NCI-H748 (cell line): Measurements from ENCODE around the gene AANAT.

Experiments
- DNase-seq: peaks from one replicate; lab custom pipeline; 2025; ENCODE audit not compliant: unreplicated experiment; lab: John Stamatoyannopoulos, UW

The AANAT gene

DNA sequence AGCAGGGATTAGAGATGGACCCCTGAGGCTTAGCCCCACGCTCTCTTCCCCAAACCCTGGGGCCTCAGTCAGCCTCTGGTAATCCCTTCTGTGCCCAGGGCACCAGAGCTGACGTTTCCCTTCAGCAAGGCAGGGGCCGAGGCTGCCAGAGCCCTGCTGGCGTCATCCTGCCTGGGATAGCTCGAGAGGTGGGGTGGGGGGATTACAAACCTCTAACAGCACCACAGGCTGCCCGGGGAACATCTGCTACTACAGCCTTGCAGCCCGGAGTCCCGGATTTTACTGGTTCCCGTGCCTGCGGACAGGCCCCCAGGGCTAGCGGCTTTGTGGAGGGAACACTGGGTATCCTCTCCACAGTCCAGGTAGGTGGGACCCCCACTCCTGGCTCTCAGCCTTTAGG is at the start of gene AANAT:
AANAT (plus strand) TSS at position 238 of the 400 bp plus-strand sequence. CDS start 1,144 bp downstream, outside the sequence.
- no peak for DNase-seq

DNA sequence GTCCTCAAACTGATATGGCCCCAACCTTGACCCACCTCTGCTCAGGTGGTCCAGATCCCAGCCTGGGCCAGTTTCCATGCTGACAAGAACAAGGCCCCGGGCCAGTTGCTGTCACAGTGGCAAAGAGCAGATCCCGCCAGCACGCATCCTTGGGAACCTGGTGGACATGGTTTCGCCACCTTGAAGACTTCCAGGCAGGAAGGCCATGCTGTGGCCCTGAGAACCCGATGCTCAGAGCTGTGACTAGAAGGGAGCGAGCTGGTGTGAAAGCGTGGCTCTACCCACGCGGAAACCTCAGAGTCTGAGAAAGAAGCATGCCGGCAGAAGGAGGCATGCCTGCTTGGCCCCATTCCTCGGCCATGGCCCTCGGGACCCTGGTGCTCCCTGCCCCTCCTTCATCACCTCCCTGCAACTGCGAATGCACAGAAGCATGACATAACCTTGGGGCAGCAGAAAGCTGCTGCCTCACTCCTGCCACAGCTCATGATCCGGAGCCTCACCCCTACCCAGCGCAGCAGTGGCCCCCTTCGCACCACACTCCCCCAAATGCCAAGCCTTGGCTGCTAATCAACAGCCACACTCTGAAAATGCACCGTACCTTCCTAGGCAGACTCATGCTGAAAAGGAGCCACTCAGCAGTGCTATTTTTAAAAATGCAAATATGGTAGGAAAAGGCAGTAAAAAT is 47.7 kb upstream of the AANAT start:
- no peak for DNase-seq

DNA sequence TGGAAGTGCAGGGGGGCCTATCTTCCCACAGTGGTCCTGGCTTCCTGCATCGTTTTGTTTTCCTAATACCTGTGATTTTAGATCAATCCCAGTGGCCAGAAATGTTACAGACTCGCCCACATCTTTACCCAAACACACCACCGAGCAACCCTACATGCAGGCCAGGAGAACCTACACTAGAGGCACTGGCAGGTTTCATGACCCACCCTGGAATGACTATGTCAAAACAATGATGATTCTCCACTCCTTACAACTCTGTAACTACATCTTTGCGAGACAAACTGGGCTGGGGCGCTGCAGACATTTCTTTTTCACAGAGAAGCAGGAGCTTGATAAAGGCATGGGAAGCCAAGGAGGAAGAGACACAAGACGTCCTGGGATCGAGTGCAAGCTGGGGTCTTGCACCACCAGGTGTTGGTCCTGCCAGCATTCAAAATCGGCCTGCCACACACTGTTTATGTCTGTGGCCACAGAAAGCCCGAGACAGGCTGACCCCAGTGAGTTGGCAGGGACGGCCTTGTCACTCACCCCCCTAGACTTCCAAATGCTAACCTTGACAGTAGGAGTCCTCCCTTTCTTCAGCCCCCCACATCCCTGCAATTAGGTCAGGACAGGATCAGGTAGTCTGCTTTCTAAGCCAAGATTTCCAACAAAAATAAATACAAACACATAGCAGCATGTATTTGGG is 46.9 kb upstream of the AANAT start:
- DNase-seq: no peak

DNA sequence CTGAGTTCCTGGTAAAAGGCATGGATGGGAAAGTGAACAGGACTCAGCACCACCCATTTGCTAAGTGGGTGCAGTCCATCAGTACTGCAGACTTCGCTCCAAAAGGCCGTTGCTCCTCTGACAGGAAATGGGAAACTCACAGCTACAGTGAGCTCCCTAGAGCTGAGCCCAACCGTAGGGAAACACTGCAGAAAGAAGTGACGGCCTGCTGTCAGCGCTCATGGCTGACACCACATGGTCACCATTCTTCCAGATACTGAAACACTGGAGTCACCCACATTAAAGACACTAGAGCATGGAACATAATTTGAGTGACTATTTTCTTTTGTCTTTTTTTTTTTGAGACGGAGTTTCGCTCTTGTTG is 46.4 kb upstream of the AANAT start:
- no peak for DNase-seq

DNA sequence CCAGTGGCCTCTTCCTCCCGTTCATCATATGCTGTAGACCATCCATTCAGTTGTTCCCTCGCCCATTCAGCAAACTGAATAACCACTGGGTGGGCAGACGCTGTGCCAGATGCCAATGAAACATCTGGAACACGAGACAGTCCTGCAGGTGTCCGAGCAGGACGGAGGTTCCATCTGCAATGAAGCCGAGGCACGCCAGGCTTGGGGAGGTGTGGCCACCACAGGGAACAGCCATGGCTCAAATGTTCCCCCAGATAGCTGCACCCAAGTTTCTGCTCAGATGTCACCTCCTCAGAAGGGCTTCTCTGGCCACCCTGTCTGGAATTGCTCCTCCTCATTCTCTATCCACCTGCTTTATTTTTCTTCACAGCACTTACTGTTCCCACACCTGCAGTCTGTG is 45.0 kb upstream of the AANAT start:
- no peak for DNase-seq

DNA sequence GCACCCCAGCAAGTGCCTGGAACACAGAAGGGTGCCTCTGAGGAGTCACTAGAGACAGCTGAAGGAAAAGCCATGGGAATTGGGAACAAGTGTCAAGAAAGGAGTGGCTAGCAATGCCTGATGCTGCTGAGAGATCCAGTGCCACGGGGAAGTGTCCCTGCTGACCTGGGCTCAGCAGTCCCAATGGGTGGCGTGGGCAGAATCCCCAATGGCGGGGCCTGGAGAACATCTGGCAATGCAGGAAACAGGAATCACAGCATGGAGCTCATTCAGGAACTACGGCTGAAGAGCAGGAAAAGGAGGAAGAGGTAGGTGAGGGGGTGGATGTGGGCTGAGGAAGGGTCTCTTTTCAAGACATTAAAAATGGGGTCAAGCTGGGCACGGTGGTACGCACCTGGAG is 44.5 kb upstream of the AANAT start:
- DNase-seq: no peak

DNA sequence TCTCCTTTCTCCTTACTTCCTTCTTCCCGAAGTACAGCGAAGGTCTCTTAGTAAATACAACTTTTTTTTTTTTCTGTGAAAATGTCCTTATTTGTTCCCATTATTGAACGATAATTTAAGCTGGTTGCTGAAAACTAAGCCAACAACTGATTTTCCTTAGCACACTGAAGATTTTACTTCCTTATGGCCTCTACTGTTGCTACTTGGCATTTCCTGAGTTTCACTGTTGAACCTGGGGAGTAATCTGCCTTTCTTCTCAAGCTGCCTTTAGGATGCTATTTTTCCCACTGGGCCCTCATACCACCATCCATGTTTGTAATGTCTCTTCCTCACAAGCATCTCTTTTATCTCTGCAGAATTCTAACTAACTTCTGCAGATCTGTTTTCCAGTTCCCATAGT is 40.5 kb upstream of the AANAT start:
- no peak for DNase-seq

DNA sequence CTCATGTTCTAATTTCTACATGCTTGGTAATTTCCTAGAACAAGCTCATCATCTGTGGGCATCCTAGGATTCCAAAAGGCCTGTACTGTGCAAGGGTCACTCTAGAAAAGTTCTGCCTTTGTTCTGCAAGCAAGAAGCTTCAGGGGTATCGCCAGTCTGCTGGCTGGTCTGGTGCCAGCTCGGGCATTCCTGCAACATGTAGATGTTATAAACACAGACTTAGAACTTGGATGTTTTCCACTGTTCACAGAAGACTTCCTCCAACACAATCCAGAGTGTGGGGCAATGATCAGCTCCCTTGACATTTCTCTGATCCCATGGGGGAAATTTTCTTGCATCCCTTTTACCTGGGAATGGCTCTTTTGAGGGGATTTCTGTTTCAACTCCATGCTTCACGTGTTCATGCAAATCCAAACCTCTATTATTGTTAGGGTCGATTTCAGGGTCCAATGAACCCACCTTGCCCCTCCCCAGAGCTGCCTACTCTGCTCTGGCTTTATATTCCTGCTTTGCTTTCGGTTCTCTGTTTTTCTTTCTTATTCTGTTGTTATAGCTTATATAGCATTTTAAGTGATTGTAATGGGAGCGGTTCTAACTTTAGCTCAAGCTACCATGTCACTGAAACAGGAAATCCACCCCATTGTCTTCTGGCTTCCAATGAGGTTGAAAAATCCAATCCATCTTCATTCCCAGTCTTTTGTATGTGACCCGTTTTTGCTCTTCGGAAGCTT is 39.7 kb upstream of the AANAT start:
- no peak for DNase-seq

DNA sequence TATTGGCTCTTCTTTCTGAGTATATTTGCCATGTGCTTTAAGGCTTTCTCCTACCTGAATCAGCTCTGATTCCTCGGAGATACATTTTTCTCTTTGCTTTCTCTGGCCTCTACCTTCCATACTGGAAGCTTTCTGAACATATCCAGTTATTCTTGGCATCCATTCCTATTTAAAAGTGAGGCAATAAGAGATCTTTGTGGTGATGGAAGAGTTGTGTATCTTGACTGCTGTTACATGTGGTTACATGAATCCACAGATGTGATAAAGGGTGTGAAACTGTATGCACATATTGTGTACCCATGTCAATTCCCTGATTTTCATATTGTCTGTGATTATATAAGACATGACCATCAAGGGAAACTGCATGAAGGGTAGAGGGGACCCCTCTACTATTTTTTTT is 38.9 kb upstream of the AANAT start:
- DNase-seq: no peak

DNA sequence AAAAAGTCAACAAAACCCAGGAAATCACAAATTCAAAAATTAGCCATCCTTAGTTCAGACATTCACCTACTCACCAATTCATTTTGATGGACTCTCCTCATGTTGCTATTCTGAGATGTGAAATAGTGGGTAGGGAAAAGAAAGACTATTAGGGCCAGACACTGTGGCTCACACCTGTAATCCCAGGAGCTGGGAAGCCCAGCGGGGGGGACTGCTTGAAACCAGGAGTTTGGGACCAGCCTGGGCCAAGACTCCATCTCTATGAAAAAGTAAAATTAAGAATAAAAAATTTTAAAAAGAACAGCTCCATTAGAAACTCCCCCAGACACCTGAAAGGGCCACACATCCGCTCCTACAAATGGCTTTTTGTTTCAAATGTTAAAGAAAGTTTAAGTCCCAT is 35.9 kb upstream of the AANAT start:
- DNase-seq: no peak

DNA sequence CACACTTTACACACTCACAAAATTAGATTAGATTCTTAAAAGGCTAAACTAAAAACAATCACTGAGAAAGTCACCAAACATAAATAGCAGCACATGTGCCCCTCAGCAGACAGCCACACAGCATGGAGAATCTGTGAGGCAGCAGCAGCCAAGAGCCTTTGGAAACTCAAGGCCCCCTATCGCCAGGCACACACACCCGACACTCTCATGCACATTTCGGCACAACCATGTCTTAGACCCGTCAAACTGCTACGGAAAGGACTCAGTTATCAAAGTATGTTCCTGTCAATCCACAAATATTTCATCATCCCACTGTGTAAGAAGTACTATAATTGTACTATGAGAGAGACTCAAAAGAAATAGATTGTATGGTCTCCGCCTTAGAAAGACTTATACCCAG is 35.4 kb upstream of the AANAT start:
- DNase-seq: no peak

DNA sequence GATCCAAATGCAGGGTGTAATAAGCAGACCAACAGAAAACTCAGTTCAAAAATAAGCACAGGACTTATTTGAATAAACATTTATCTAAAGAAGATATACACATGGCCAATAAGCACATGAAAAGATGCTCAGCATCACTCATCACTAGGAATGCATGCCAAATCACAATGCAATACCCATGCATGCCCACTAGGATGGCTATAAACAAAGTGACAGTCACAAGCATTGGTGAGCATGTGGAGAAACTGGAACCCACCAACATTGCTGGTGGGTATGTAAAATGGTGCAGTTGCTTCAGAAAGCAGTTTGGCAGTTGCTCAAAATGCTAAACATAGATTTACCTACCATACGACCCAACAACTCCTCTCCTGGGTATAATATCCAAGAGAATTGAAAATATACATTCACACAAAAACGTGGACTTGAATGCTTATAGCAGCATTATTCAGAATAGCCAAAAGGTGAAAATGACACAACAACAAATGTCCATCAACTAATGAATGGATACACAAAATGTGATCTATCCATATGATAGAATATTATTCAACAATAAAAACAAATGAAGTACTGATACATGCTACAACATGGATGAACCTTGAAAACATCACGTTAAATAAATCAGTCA is 34.6 kb upstream of the AANAT start:
- no peak for DNase-seq

DNA sequence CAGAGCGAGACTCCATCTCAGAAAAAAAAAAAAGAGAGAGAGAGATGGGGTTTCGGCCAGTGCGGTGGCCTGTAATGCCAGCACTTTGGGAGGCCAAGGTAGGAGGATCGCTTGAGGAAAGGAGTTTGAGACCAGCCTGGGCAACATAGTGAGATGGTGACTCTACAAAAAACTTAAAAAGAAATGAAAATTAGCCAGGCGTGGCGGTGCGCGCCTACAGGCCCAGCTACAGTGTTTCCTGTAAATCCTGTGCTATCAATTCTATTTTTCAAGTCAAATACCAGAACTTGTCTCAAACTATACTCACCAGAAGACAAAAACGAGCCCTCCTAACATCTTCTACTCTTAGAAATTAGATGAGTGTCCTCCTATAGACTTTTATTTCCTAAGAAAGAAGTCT is 33.7 kb upstream of the AANAT start:
- DNase-seq: no peak

DNA sequence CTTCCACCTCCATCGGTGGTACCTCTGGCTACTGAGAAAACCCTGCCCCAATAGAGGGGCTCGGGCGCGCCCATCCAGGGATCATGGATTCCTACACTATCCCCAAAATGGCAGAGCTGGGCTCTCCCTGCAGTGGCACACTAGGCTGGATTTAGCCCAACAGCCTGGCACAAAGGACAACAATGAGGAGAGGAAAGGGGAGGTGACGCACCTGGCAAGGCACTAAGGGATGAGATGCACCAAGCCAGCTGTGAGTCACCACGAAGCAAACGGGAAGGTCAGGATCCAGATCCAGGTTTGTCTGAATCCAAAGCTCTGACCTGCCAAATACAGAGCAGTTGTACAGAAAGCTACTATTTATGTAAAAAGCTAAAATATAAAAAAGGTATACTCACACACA is 32.5 kb upstream of the AANAT start:
- no peak for DNase-seq

DNA sequence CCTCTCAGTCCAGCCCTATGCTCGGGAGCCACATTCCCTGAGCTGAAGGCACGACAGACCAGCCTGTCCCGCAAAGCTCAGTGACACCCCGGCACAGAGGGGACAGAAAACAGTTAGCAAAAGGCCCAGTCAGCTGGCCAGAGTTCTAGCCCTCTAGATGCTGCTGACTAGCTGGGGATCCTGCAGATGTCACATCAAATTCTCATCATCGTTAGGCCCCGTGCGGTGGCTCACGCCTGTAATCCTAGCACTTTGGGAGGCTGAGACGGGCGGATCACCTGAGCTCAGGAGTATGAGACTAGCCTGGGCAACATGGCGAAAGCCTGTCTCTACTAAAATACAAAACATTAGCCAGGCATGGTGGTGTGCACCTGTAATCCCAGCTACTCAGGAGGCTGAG is 31.7 kb upstream of the AANAT start:
- no peak for DNase-seq

DNA sequence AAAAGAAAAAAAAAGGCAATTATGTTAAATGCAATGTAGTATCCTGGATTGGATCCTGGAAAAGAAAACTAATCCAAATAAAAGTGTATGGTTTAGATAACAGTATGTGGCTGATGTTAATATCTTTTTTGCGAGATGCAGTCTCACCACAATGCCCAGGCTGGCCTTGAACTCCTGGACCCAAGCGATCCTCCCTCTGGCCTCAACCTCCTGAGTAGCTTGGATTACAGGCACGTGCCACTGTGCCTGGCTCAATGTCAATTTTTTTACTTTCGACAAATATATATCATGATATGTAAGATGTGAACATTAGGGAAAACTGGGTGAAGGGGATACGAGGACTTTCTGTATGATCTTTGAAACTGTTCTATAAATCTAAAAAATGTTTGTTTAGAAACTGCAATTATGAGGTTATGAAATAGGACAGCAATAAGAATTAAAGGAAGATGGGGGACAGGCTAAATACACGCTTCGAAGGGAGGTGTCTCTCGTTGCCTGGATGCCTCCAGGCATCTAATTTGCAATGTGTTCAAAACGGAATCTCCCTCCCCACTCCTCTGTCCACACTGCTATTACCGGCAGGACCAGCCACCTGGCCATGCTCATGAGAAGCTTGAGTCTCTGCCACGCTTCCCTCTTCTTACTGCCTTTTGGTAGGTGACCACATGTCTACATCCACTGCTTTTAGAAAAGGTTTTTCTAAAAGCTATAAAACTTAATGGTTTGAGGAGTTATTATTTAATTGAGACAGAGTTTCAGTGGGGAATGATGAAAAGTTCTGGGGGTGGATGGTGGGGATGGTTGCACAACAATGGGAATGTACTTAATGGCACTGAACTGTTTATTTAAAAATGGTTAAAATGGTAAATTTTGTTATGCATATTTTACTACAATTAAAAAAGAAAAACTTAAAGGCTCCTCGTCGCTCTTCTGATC is 29.7 kb upstream of the AANAT start:
- DNase-seq: no peak

DNA sequence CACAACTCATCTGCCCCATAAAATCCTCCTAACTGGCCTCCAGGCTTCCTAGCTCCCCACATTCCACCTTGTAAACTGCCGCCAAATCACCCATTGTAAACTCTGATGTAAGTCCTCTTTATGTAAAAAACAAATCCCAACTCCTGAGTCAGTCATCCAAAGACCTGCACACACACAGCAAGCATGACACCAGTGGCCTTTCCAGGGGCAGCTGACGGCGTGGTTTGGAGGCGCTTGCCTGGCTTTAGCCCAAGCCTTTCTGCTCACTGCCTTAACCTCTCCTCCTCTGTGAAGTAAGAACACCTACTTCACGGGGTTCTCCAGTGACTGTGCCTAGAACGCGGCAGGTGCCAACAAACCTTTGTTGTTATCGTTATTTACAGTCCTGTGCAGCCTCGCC is 28.5 kb upstream of the AANAT start:
- DNase-seq: no peak

DNA sequence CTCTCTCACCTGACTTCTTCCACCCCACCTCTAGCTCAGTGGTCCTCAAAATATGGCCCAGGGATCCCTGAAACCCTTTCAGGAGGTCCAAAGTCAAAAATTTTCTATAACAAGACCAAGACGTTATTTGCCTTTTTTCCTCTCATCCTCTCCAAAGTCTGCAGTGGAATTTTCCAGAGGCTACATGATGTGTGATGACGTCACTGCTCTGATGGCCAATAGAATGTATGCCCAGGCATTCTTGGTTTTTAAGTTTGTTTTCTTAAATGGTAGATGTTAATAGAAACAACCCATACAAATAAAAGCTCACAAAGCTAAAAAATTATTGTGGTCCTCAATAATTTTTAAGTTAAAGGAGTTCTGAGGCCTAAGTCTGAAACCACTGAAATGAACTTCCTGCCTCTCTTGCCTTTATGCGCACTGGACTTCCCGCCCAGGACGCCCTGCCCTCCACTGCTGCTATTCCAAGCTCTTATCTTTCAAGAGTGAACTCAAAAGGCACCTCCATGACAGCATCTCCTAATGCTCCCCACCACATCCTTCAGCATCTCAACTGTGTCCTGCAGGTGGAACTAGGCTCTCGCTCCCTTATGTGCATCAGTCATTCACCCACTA is 28.0 kb upstream of the AANAT start:
- DNase-seq: no peak

DNA sequence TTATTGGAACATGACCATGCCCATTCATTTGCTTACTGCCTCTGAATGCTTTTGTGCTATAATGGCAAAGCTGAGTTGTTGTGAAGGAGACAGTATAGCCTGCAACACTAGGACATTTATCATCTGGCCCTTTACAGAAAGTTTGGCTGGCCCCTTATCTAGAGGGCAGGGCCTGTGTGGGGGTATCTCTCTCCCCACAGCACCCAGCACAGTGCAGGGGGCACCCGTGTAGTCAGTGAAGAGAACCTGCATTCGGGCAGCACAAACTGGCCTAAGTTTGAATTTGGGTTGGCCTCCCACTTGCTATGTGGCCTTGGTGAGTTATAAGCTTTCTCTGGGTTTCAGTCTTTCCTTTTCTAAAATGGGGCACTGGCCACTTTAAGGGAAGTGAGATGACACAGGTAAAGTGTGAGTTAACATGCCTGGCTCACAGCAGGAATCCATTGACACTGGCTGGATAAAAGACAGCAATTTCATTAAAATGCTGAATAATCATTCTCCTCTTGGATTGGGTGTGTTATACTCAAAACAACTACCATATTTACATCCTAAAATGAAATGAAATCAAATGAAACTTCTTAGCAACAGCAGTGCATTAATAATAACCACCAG is 26.5 kb upstream of the AANAT start:
- no peak for DNase-seq
